GM23338 (cell line): Measurements from ENCODE around the gene DMRTB1. TPM values are rescaled to one million over a fixed set of nuclear protein-coding genes. Genes with fewer than 3 reads are reported as not detected.

ENCODE experiments used
- ATAC-seq: fragments of 200-7000 bp; cut with Tn5 transposase; 3 replicates; pipeline ENCODE4 v1.9.1; 2020
- DNase-seq: peaks from one replicate; pipeline ENCODE4 v3.0.0-alpha.2; 2015; ENCODE audit warnings: low spot score
- H2AFZ ChIP-seq: fragments of 200-600 bp; sonication (generic); 2 replicates; pipeline ENCODE4 v1.8.0; 2016; ENCODE audit warnings: antibody characterized with exemption, mild to moderate bottlenecking, moderate library complexity
- H3F3A ChIP-seq: fragments of 200-600 bp; sonication (generic); replicated peaks from 2 replicates; pipeline ENCODE4 v1.8.0; 2017; ENCODE audit warnings: antibody characterized with exemption, mixed run types, low read depth
- H3K27ac ChIP-seq: fragments of 200-600 bp; sonication (generic); 2 replicates; pipeline ENCODE4 v1.6.1; 2016; ENCODE audit warnings: low read depth
- H3K27me3 ChIP-seq: fragments of 200-600 bp; sonication (generic); 2 replicates; pipeline ENCODE4 v1.8.0; 2016; ENCODE audit warnings: mild to moderate bottlenecking, mixed run types, moderate library complexity; ENCODE audit not compliant: insufficient read depth
- H3K36me3 ChIP-seq: fragments of 200-600 bp; sonication (generic); 2 replicates; pipeline ENCODE4 v1.8.0; 2016; ENCODE audit warnings: mild to moderate bottlenecking; ENCODE audit not compliant: insufficient read depth
- H3K4me1 ChIP-seq: fragments of 200-600 bp; sonication (generic); 2 replicates; pipeline ENCODE4 v1.8.0; 2016; ENCODE audit warnings: mild to moderate bottlenecking, moderate library complexity; ENCODE audit not compliant: insufficient read depth
- H3K4me2 ChIP-seq: fragments of 200-600 bp; sonication (generic); 2 replicates; pipeline ENCODE4 v1.7.1; 2017; ENCODE audit warnings: mixed run types
- H3K4me3 ChIP-seq: fragments of 200-600 bp; sonication (generic); 2 replicates; pipeline ENCODE4 v1.6.1; 2016; ENCODE audit warnings: mixed run types
- H3K79me2 ChIP-seq: fragments of 200-600 bp; sonication (generic); replicated peaks from 2 replicates; pipeline ENCODE4 v1.8.0; 2017; ENCODE audit warnings: mild to moderate bottlenecking; ENCODE audit not compliant: insufficient read depth
- H3K9me2 ChIP-seq: fragments of 200-600 bp; sonication (generic); 2 replicates; pipeline ENCODE4 v1.8.0; 2017; ENCODE audit not compliant: insufficient read depth
- H4K20me1 ChIP-seq: fragments of 200-600 bp; sonication (generic); replicated peaks from 2 replicates; pipeline ENCODE4 v1.8.0; 2017; ENCODE audit warnings: mild to moderate bottlenecking; ENCODE audit not compliant: insufficient read depth
- H3K27ac Mint-ChIP-seq: 2 replicates; pipeline ENCODE4 v1.8.0; 2020; ENCODE audit warnings: inconsistent platforms, mild to moderate bottlenecking, moderate library complexity, mixed read lengths
- H3K27me3 Mint-ChIP-seq: 3 replicates; pipeline ENCODE4 v1.8.0; 2022; ENCODE audit warnings: low read depth, mild to moderate bottlenecking, moderate library complexity, mixed read lengths, inconsistent platforms; ENCODE audit not compliant: insufficient read depth, poor library complexity
- H3K36me3 Mint-ChIP-seq: 3 replicates; pipeline ENCODE4 v1.8.0; 2021; ENCODE audit warnings: low read depth, mild to moderate bottlenecking, inconsistent platforms, moderate library complexity, mixed read lengths
- H3K4me1 Mint-ChIP-seq: 3 replicates; pipeline ENCODE4 v1.8.0; 2020; ENCODE audit warnings: mild to moderate bottlenecking, inconsistent platforms, mixed read lengths
- H3K4me3 Mint-ChIP-seq: 3 replicates; pipeline ENCODE4 v1.8.0; 2021; ENCODE audit warnings: moderate library complexity, mild to moderate bottlenecking, inconsistent platforms, mixed read lengths
- H3K9me3 Mint-ChIP-seq: 3 replicates; pipeline ENCODE4 v1.8.0; 2020; ENCODE audit warnings: moderate library complexity, mild to moderate bottlenecking, inconsistent platforms, mixed read lengths
- CREB1 ChIP-seq: fragments of 250-450 bp; sonication (Bioruptor Pico); IDR thresholded peaks from 2 replicates; pipeline ENCODE4 v1.5.0; 2020; ENCODE audit warnings: low read depth, mild to moderate bottlenecking, moderate library complexity
- CTCF ChIP-seq, 2 experiments: fragments of 200-600 bp in 1 of 2; sonication (generic) in 1 of 2; conservative IDR thresholded peaks; 2 replicates each; pipeline versions ENCODE4 v1.5.1 to v1.6.1; 2016 to 2017; ENCODE audit warnings: antibody characterized with exemption in 2 of 2, low read depth in 2 of 2, mild to moderate bottlenecking in 2 of 2, moderate library complexity in 1 of 2
- ETS1 ChIP-seq: IDR thresholded peaks from 2 replicates; pipeline ENCODE4 v1.6.1; 2016; ENCODE audit warnings: antibody characterized with exemption
- EZH2 ChIP-seq: fragments of 200-600 bp; sonication (generic); IDR thresholded peaks from one replicate; pipeline ENCODE4 v1.8.0; 2017; ENCODE audit warnings: antibody characterized with exemption, mild to moderate bottlenecking, low read depth; ENCODE audit not compliant: unreplicated experiment
- EZH2phosphoT487 ChIP-seq: fragments of 200-600 bp; sonication (generic); IDR thresholded peaks from one replicate; pipeline ENCODE4 v1.8.1; 2018; ENCODE audit warnings: antibody characterized with exemption; ENCODE audit not compliant: unreplicated experiment
- JUNB ChIP-seq: IDR thresholded peaks from one replicate; pipeline ENCODE4 v1.6.1; 2016; ENCODE audit warnings: antibody characterized with exemption; ENCODE audit not compliant: unreplicated experiment
- NANOG ChIP-seq: IDR thresholded peaks from 2 replicates; pipeline ENCODE4 v1.6.1; 2016; ENCODE audit warnings: antibody characterized with exemption, borderline replicate concordance
- POLR2AphosphoS5 ChIP-seq: IDR thresholded peaks from 2 replicates; pipeline ENCODE4 v1.6.1; 2016; ENCODE audit warnings: antibody characterized with exemption, low read depth
- STAT1 ChIP-seq: IDR thresholded peaks from one replicate; pipeline ENCODE4 v1.6.1; 2016; ENCODE audit warnings: antibody characterized with exemption; ENCODE audit not compliant: unreplicated experiment
- ZNF114 ChIP-seq: fragments of 250-450 bp; sonication (Bioruptor Pico); IDR thresholded peaks from 2 replicates; pipeline ENCODE4 v1.5.0; 2020; ENCODE audit warnings: mild to moderate bottlenecking, moderate library complexity
- ZNF331 ChIP-seq: fragments of 250-450 bp; sonication (Bioruptor Pico); IDR thresholded peaks from 2 replicates; pipeline ENCODE4 v1.5.0; 2020; ENCODE audit warnings: low read depth, mild to moderate bottlenecking, moderate library complexity
- polyA plus RNA-seq: library from polyadenylated mRNA; unstranded; fragments of >200 nt; fragmentation: Nextera tagmentation; extraction: Ambion mirVana; gene quantifications from 2 replicates; pipeline ENCODE4 v1.2.1, GENCODE V29; 2016
- total RNA-seq: library from RNA; depleted of rRNA; stranded (reverse); fragments of >200 nt; shearing (Covaris generic); gene quantifications from 2 replicates; pipeline ENCODE4 v1.2.3, GENCODE V29; 2014
- TF ChIP-seq, protein P1 (sequence below): IDR thresholded peaks from one replicate; pipeline ENCODE4 v1.6.1; 2018; ENCODE audit warnings: antibody characterized with exemption; ENCODE audit not compliant: unreplicated experiment

Gene DMRTB1
- total and polyA plus RNA-seq, 2 experiments from 2014 or later, result 0.27 to 1.2 TPM

DNA sequence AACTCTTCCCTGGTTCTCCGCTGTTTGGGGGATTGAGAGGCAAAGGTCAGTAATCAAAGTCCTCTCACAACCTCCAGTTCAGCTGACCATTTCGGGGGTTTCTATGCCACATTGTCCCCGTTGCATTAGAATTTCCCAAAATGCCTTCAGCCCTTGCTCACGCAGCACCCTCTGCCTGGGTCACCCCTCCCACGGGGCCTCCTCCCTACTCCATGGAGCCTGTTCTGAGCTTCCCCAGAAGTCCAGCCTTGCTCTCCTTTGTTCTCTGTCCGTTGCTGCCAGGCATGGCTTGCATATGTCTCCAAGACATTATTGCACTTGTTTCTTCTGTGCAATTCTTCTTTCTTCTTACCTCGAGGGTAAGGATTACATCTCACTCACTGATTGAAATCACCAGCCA is 16.5 kb downstream of the DMRTB1 start (continued):
- TF ChIP-seq STAT1 (no peak), EZH2phosphoT487 (no peak), ETS1 (no peak), ZNF114 (CRISPR knock-in tag) (no peak), JUNB (no peak), NANOG (no peak)

DNA sequence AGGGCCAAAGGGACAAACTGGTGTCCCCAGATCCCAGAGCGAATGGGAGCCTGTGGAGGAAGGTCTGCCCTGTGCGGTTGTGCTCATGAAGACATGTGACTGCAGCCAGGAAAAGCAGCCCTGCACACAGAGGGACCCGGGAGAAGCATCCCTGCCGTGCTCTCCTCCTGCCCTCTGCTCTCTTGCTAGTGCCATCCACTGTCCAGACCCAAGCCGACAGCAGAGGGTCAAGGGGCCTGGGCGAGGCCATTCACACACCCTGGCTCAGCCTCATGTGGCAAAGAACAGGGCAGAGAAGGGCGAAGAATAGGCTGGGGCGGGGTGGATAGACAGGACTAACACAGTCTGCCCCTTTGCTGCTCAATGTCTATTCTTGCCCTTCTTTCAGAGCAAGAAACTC is 17.4 kb downstream of the DMRTB1 start:
- Histone ChIP-seq H3K79me2 (no peaks in the 10 kb centered on the region), H3K27ac (no peak overlapping the region), H3K27me3 (no peaks in the 10 kb centered on the region), H2AFZ (no peak overlapping the region; the same call in 1 of the 2 replicates), H3K4me2 (no peak overlapping the region), H3F3A (no peaks in the 10 kb centered on the region), H3K4me3 (no peak overlapping the region), H3K9me2 (no peaks in the 10 kb centered on the region), H3K36me3 (no peaks in the 10 kb centered on the region), H3K4me1 (no peaks in the 10 kb centered on the region), H4K20me1 (no peaks in the 10 kb centered on the region)
- H3K4me3 Mint-ChIP-seq, result no peak overlapping the region
- H3K36me3 Mint-ChIP-seq, result no peaks in the 10 kb centered on the region
- ATAC-seq (no peak), DNase-seq (no peak)
- H3K27me3 Mint-ChIP-seq, result peaks cover 19% of the 10 kb centered on the region
- peaks cover 9% of the 10 kb centered on the region for H3K4me1 Mint-ChIP-seq
- no peak overlapping the region for H3K27ac Mint-ChIP-seq
- H3K9me3 Mint-ChIP-seq, result peaks cover 3% of the 10 kb centered on the region; the same call in 2 of the 3 replicates
- no peak for TF ChIP-seq POLR2AphosphoS5
- no peak for TF ChIP-seq CREB1 (CRISPR knock-in tag)
- TF ChIP-seq EZH2phosphoT487, result no peak
- TF ChIP-seq EZH2, result no peak
- TF ChIP-seq STAT1, result no peak
- TF ChIP-seq JUNB, result no peak
- no peak for TF ChIP-seq ETS1
- TF ChIP-seq, protein P1, sequence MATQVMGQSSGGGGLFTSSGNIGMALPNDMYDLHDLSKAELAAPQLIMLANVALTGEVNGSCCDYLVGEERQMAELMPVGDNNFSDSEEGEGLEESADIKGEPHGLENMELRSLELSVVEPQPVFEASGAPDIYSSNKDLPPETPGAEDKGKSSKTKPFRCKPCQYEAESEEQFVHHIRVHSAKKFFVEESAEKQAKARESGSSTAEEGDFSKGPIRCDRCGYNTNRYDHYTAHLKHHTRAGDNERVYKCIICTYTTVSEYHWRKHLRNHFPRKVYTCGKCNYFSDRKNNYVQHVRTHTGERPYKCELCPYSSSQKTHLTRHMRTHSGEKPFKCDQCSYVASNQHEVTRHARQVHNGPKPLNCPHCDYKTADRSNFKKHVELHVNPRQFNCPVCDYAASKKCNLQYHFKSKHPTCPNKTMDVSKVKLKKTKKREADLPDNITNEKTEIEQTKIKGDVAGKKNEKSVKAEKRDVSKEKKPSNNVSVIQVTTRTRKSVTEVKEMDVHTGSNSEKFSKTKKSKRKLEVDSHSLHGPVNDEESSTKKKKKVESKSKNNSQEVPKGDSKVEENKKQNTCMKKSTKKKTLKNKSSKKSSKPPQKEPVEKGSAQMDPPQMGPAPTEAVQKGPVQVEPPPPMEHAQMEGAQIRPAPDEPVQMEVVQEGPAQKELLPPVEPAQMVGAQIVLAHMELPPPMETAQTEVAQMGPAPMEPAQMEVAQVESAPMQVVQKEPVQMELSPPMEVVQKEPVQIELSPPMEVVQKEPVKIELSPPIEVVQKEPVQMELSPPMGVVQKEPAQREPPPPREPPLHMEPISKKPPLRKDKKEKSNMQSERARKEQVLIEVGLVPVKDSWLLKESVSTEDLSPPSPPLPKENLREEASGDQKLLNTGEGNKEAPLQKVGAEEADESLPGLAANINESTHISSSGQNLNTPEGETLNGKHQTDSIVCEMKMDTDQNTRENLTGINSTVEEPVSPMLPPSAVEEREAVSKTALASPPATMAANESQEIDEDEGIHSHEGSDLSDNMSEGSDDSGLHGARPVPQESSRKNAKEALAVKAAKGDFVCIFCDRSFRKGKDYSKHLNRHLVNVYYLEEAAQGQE, result no peak
- TF ChIP-seq CTCF (conservative IDR thresholded peaks at IDR 0.05; ENCODE audit: low read depth in 2 of 2), result no peak
- no peak for TF ChIP-seq NANOG
- no peak for TF ChIP-seq ZNF114 (CRISPR knock-in tag)
- no peak for TF ChIP-seq ZNF331 (CRISPR knock-in tag)
